ENCODE data around the gene NUDT1.

NUDT1 gene

GRCh38 chr7:2271273-2272026 is 29.4 kb downstream of the NUDT1 start:
- no peak for DNase-seq

DNA sequence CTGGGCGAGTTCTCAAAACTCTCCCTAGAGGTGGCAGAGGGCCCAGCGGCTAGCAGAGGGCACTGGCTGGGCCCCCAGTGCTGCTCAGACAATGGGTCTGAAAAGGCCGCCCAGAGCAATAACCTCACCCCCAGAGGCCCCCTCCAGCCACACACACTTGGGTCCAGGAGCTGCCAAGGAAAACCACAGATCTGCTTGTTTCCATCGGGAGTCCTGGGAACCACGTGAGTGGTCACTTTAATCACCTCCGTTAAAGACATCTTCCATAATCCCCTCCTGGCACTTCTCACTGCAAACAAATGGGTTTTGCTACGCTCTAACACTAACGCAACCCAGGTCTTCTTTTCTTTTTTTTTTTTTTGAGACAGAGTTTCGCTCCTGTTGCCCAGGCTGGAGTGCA is 30.0 kb downstream of the NUDT1 start:
- no peak for DNase-seq

DNA sequence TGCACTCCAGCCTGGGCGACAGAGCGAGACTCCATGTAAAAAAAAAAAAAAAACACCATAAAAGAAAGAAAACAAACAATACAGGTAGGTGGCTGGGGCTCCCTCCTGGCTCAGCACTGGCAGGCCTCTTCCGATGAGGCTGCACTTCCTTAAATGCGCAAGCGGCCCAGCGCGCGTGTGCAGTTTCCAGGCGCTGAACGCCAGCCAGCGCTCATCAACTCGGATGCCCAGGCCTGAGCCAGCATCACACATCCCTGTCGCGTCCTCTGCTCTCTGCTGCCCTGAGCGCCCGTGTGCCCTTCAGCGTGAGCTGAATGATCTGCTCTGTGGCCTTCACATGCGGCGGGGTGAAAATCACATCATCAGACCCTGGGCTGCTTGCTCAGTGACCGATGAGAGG is 31.8 kb downstream of the NUDT1 start:
- DNase-seq: no peak

DNA sequence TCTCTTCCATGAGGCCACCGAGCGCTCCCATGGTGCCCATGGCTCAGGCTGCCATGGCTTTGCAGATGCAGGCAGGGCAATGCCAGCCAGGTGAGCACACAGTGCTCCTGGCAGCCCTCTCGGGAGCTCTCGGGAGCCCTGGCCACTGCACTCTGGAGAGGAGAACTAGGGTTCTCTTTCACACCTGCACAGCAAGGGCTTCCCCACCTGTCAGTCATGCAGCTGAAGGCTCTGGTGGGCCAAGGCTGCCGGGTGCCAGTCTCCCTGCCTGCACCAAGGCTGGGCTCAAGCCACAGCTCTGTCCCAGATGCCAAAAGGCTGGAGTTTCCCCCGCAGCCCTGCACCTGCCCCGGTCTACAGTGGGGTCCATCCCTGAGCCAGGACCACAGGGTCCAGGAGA is 32.6 kb downstream of the NUDT1 start:
- DNase-seq: no peak

DNA sequence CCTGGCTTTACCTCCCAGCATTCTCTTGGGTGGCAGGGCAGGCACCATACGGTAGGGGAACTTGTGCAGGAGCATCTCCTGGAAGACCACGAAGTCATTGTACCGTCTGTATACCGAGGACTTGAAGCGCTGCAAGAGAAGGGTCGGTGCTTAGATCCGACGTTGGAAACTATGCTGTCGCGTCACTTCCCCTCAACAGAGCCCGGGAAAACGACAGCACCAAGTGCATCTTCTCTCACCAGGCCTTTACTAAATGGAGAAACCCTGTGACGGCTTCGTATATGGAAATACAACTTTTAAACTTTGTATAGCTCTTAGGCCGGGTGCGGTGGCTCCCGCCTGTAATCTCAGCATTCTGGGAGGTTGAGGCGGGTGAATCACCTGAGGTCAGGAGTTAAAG is 33.1 kb downstream of the NUDT1 start:
- no peak for DNase-seq

DNA sequence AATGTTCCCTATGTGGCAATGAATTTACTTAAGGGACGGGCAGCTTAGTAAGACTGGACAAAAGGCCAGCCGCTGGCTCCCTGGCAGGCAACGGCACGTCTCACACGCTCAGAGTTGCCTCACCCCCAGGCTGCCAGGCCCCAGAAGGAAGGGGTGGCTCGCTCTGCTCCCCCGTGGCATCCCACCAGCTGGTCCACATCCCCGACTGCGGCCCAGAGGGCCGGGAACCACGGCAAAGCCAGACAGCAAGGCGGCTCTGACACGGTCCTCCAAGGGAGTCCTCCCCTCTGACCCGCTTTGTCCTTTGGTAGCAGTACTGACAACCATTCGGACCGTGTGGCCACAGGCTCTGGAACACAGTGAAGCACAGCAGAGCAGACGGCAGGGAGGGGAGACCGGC is 34.1 kb downstream of the NUDT1 start:
- no peak for DNase-seq

- no peak for DNase-seq
Measured at GRCh38 chr7:2278026-2278425, 36.0 kb downstream of the NUDT1 start.

DNA sequence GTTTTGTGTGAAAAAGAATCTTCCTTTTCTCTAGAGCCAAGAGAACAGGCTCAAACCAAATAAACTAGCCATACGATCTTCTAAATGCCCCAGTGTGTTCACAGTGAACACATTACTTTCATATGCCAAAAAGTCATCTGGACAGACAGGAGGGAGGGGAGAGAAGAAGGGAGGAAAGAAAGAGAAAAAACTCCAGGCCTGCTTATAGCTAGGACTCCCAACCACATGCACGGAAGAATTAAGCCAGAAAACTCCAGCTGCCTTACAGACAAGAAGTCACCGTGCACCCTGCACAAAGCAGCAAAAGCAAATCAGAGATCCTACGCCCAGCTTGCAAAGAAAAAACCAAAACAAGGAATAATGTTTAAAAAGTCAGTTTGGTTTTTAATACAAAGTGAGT is 37.9 kb downstream of the NUDT1 start:
- DNase-seq: no peak

GRCh38 chr7:2280424-2280823 is 38.4 kb downstream of the NUDT1 start:
- no peak for DNase-seq

GRCh38 chr7:2281541-2281940 is 39.5 kb downstream of the NUDT1 start:
- DNase-seq: no peak

GRCh38 chr7:2282185-2282751 is 40.2 kb downstream of the NUDT1 start:
- DNase-seq: no peak

DNA sequence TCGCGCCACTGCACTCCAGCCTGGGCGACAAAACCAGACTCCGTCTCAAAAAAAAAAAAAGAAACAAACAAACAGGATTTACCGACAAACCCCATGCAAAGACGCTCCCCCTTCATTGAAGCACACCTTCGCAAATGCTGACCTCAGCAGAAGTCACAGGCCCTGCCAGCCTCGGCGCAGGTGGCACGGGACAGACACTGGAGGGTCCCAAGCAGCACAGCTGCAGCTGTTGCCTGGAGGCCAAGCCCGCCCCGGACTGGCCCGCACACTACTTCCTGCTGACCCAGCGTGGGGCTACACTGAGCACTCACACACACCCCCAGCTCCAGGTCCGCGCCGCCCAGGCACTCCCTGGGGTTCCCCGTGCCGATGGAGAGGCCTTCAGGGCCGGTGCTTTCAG is 41.0 kb downstream of the NUDT1 start:
- DNase-seq: no peak

DNA sequence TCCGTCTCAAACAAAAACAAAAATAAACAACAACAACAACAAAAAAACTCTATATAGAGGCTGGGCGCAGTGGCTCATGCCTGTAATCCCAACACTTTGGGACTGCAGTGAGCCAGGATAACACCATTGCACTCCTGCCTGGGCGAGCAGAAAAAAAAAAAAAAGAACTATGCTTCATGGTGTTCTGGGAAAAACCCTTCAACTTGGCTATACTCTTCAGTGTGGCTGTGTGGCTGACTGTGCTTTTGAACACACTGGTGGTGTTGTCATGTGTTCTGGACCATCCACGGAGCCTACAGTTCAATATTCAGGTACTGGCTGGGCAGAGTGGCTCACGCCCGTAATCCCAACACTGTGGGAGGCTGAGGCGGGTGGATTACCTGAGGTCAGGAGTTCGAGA is 45.7 kb downstream of the NUDT1 start:
- DNase-seq: no peak

- no peak for DNase-seq
Measured at GRCh38 chr7:2288503-2288902, 46.5 kb downstream of the NUDT1 start.

GRCh38 chr7:2289111-2289586 is 47.1 kb downstream of the NUDT1 start:
- DNase-seq: no peak

DNA sequence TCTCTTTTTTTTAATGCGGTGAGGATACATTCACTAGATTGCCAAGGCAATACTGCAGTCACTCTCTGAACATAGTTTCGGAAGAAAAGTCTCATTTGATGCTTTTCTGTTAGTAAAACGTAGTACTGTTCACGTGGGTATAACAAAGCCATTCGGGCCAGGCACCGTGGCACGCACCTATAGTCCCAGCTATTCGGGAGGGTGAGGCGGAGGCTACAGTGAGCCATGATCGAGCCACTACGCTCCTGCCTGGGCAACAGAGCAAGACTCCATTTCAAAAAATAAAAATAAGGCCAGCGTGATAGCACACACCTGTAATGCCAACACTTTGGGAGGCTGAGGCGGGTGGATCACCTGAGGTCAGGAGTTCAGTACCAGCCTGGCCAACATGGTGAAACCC is 47.6 kb downstream of the NUDT1 start:
- DNase-seq: no peak

- no peak for DNase-seq
Measured at GRCh38 chr7:2290877-2291276, 48.9 kb downstream of the NUDT1 start.

GRCh38 chr7:2295936-2296620 is 54.1 kb downstream of the NUDT1 start:
- DNase-seq: no peak

DNA sequence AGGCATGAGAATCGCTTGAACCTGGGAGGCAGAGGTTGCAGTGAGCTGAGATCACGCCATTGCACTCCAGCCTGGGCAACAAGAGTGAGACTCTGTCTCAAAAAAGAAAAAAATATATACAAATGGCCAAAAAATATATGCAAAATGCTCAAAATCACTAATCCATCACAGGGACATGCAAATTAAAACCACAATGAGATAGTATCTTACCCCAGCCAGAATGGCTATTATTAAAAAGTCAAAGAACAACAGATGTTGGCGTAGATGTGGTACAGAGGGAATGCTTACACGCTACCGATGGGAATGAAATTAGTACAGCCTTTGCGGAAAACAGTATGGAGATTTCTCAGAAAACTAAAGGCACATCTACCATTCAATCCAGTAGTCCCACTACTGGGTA is 54.8 kb downstream of the NUDT1 start:
- DNase-seq: no peak

- DNase-seq: no peak
Measured at GRCh38 chr7:2299131-2299829, 57.3 kb downstream of the NUDT1 start.

GRCh38 chr7:2299870-2300512 is 58.0 kb downstream of the NUDT1 start:
- DNase-seq: no peak

All from DMS79 (cell line).